Neural cell (in vitro differentiated cells): ENCODE data around the gene MINDY4. TPM values are rescaled to one million over a fixed set of nuclear protein-coding genes. Genes with fewer than 3 reads are reported as not detected.

ENCODE experiments used
- polyA plus RNA-seq: library from polyadenylated mRNA; depleted of rRNA; stranded (reverse); fragments of >200 nt; gene quantifications from 2 replicates; pipeline ENCODE4 v1.2.3, GENCODE V29; 2014

Gene MINDY4
- polyA plus RNA-seq, 1 donor from 2014 or later = 1.0 TPM

Other genes with a start within 250 kb of the MINDY4 start
- gene GARS1, start 176.5 kb upstream of the MINDY4 start, polyA plus RNA-seq = 90.8 and 99.1 TPM in 2 replicates
- gene CRHR2, start 89.0 kb upstream of the MINDY4 start, polyA plus RNA-seq = 0.15 and 0.42 TPM in 2 replicates
- 0.66 TPM in 1 of 2 replicates, not detected in the other for gene INMT, start 19.3 kb upstream of the MINDY4 start, polyA plus RNA-seq
- gene AQP1, start 140.4 kb downstream of the MINDY4 start, polyA plus RNA-seq = 0.72 and 3.2 TPM in 2 replicates
- gene GHRHR, start 192.5 kb downstream of the MINDY4 start, polyA plus RNA-seq = not detected in 2 replicates